HG03571 (cell line): ENCODE results near the gene TTC8.

Source experiments
- ATAC-seq: cut with Tn5 transposase; IDR thresholded peaks from one replicate; pipeline ENCODE4 v1.9.1; 2021; ENCODE audit not compliant: unreplicated experiment

The TTC8 gene

GRCh38 chr14:88864198-88864597 lies 39.7 kb downstream of the TTC8 start:
- no peak for ATAC-seq

DNA sequence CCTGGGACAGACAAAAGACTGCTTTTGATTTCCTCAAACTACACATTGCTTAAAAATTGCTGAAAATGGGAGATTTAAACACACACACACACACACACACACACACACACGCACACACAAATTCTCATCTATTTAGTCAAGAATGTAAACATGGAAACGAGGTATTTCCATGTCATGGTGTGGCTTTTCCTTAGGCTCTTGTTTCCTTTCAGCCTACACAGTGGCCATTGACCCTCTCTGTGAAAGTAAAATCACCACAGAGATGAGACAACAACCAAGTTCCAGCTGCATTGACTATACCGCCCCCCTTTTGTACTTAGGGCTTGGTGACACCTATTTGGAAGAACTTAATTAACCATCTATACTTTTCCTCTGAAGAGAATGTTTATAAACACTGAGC lies 41.9 kb downstream of the TTC8 start:
- ATAC-seq, result no peak

GRCh38 chr14:88868558-88869159 lies 44.2 kb downstream of the TTC8 start:
- no peak for ATAC-seq

DNA sequence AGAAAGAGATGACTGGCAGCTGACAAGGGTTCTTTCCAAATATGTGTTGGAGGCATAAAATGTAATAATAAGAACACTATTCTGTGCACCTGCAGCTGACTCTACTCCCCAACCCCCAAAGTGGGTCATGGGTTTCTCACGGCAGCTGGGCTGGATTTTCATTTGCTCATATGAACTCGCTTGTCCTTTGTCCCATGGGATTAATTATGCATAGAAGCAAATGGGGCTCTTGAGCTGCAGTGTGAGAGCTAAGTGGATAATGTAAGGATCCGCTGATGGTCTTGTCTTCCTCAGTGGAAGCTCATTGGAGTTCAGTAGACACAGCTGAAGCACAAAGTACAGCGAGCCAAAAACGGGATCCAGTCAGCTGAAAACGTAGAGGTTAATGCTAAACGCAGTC lies 46.3 kb downstream of the TTC8 start:
- ATAC-seq, result no peak

- no peak for ATAC-seq
Measured at GRCh38 chr14:88871429-88871828, 47.0 kb downstream of the TTC8 start.

GRCh38 chr14:88872976-88873375 lies 48.5 kb downstream of the TTC8 start:
- ATAC-seq, result no peak

DNA sequence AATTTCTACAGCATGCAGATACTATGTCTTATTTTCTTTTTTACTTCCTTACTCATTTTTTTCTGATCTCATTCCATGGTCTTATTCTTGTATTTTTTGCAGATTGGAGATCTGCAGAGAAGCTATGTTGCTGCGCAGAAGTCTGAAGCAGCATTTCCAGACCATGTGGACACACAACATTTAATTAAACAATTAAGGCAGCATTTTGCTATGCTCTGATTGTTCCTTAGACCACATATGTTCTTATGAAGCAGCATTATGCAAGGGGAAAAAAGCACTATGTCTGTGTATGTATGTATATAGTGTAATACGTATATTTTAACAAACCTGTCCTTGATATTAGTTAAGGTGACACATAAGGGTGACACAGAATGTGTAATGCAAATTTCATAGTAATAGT lies 52.7 kb downstream of the TTC8 start:
- no peak for ATAC-seq

DNA sequence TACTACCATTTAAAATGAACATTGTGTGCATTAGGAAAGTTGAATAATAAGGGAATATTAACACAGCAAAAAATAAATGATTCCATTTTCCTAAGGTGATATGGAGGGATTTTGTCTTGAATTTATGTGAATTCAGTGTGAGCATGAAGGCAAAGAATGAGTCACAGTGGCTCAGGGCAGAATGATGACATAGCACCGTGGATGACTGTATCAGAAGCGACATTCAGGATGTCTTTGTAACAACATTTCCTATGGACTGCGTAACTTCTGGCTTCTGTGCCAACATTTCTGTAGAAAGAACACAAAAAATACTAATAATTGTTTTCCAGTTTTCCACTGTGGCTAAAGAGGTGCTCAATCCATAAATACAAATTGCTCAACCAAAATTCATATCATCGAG lies 54.6 kb downstream of the TTC8 start:
- no peak for ATAC-seq

GRCh38 chr14:88882236-88882635 lies 57.8 kb downstream of the TTC8 start:
- ATAC-seq, result no peak

GRCh38 chr14:88895116-88895515 lies 70.7 kb downstream of the TTC8 start:
- ATAC-seq, result no peak

GRCh38 chr14:88901189-88901588 lies 76.7 kb downstream of the TTC8 start:
- ATAC-seq, result no peak

DNA sequence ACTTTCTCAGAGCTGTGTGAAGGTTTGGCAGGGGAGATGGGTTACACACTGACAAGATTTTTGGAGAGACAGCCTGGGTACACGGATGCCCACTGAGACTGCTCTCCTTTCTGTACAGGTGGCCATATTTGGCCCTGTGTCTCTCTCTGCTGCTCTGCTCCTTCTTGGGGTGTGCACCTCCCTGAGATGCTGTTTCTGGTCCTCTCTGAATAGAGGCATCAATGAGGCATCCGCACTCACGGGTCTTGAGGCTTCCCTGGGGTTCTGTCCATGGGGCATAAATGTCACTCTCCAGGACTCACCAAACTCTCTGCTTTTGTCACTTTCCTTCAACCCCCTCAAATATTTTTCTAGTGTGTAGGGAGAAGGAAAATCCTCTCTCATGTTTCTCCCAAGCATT lies 77.5 kb downstream of the TTC8 start:
- no peak for ATAC-seq

GRCh38 chr14:88902850-88903249 lies 78.4 kb downstream of the TTC8 start:
- ATAC-seq, result no peak

DNA sequence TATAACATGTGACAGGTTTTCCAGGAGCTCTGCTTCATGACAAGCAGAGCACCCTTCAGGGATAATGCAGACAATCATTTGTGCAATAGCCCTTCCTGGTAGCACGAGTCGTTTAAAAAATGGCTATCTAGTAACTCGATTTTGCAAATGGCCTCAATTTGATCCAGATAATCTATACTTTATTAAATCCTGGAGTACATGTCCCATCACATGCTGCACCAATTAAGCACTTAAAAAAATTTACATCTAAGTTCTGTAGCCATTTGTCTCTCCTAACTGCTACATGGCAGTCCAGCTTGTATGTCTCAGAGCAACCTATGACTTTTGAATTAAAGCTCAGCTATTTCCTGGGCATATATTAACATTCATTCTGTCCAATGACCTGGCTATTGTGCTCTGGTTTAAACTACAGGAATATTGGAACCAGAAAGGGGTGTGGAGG lies 79.8 kb downstream of the TTC8 start:
- ATAC-seq, result no peak

- ATAC-seq, result no peak
Measured at GRCh38 chr14:88904864-88905263, 80.4 kb downstream of the TTC8 start.

DNA sequence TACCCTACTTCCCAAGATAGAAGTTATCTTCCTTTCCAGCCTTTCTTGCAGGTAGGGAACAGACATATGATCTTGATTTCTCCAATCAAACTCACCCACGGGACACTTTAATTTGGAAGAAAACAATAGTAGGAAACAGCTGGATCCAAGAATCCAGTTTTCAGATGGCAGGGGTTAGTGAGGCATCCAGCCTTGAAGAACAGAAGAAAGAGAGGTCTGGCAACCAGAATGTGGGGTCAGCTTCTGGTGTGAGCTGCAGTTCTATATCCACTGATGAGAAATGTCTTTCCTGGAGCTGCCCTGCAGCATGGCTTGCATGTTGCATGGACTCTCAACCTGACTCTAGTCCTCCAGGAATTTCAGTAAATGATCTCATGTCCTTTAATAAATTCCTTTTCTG lies 83.8 kb downstream of the TTC8 start:
- ATAC-seq, result no peak

- no peak for ATAC-seq
Measured at GRCh38 chr14:88910386-88910785, 85.9 kb downstream of the TTC8 start.

DNA sequence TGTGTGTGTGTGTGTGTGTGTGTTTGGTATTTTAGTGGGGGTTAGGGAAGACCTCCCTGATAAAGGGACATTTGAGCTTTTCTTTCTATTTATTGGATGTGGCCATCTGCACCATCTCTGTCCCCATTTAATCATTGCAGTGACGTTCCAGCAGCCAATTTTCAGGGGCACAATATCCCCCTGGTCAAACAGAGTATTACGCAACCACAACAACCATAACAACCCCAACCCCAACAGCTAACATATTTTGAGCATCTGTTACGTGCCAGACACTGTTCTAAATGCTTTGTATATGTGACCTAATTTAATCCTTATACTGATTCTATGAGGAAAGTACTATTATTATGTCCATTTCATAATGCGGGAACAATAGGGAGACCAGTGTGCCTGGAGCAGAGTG lies 87.4 kb downstream of the TTC8 start:
- no peak for ATAC-seq

DNA sequence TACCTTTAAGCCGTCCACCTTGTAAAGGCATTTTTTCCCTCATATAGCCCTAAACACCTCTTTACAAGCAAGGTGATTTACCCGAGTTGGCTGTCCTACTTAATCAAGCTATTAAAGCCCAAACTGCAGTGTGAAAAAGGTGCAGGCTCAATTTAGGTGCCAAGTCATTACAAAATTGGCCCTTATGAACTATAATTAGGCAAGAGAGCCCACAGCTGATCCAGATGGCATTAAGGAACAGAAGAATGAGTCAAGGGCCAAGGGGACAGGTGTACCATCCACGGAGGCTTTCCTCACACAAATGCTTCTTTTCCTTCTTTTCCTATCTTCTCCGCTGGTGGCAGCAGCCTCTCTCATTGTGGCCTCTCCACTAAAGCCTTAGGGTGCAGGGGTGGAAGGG lies 90.5 kb downstream of the TTC8 start:
- ATAC-seq, result no peak

GRCh38 chr14:88919502-88919901 lies 95.1 kb downstream of the TTC8 start:
- ATAC-seq, result no peak
